Eye (tissue), 1 donor: ENCODE measurements around the gene SEC14L2.
"Not testable (repeated sequence)": the region's sequence is repeated elsewhere in the genome, so short reads cannot be mapped to it uniquely, and the experiment has no call there.

Source experiments
- DNase-seq: peaks from one replicate; pipeline ENCODE4 v3.0.0-alpha.2; 2015

Gene SEC14L2

DNA sequence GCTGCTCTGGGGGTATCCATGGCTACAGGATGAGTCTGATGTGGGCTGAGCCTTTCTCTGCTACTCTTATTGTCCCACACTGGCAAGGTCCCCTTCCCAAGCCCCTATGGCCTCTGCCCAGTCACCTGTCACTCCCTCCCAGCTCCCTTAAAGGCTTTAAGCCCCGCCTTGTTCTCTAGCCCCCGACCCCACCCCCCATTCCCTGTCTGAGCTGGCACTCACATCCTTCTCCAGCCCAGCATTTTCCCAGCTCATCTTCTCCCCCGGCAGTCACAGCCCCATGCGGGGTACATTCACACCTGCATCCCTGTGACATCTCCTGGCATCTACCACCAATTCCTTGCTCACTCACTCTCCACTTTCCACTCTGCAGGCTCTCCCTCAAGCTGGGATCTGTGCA is 33.1 kb downstream of the SEC14L2 start:
- DNase-seq: no peak

DNA sequence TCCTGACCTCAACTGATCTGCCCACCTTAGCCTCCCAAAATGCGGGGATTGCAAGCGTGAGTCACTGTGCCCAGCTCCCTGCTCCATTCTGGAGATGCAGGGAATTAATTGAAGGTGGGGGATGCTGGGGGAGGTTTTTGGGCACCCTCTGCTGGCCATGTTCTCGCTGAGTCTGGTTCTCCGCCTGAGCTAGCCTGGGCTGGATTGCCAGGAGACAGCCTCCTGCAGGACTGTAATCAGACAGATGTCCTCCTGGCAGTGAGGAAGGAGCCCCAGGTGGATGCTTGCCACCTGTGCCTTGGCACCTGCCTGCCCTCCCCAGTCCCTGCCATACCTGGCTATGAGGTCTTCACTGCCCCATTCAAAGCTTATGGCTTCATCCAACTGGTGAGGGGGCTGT is 34.1 kb downstream of the SEC14L2 start:
- DNase-seq: no peak

DNA sequence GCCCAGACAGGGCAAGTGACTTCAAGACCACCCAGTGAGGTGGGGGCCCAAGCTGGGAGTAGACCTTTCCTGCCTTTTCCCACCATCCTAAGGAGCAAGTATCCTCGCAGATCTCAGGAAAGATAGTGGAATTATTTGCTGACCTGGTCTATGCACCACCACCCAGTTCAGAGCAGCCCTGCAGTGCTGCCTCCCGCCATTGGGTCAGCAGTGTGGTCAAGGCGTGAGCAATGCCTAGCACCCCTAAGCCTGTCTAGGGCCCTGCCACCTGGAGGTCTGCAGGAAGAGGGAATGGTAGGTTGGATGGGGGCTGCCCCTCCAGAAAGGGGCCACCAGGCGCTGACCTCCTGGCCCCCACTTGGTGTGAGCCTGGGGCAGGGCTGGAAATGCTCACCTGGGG is 35.3 kb downstream of the SEC14L2 start:
- DNase-seq: no peak

DNA sequence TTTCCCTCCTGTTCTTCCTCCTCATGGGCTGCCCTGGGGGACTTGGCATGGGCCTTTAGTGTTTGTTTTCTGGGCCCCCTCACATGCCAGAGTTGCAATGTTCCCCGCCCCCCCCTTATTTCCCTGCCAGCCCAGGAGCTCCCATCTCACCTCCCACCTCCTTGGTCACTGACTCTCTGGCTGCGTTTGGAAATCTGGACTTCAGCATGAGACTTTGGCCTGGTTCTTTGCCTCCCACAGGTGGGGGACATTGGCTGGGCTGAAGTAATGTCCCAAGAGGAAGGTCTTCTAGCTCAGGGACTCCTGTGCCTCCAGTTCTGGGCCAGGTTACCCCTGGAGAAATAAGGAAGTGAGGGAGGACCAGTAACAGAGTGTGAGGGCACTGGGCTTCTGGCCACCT is 35.7 kb downstream of the SEC14L2 start:
- no peak for DNase-seq

DNA sequence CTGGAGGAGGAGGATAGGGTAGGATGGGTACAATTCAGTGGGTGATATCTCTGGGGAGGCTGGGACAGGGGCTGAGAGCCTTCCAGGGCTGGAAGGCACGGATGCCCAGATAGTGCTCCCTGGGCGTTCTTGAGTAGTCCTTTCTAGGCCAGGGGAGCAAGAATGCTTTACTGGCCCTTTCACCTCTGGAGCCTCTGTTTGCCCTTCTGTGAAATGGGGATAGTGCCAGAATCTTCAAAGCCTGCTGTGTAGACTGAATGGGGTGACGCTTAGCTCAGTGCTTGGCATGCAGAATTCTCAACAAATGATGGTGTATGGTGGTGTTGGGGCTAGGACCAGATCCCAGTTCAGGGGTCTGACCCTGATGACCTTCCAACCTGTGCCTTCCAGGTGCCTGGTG is 36.4 kb downstream of the SEC14L2 start:
- DNase-seq: no peak

DNA sequence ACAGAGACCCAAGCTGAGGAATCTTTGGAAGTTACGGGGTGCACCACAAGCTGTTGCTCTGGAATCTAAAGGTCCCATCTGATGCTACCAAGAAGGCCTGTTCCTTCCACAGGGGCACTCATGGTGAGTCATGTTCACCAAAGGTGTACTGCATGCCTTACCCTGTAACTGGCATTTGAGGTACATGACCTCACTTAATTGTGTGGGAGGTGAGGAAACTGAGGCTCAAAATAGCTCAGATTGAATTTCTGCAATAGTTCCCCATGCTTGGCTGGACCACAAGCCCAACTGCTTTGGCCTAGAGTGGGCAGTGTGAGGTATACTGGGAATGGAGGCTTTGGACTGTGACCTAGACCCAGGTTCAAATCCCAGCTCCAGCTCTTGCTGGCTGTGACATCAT is 37.0 kb downstream of the SEC14L2 start:
- no peak for DNase-seq

DNA sequence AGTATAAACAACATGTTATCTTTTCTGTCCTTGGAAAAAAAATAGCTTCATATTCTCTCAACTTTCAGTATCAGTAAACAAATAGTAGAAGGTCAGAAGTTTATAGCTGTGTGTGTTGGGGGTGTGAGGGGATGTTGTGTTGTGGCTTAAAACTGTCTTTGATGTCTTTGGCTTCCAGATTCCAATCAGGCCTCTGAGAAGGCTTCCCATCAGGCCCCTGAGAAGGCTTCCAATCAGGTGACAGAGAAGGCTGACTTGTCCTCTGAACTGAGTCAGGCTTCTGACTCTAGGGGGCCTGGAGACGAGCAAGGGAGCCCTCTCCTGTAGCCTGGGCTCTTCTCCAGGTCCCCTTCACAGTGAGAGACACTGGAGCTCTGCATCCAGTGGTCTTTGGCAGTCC is 38.0 kb downstream of the SEC14L2 start:
- no peak for DNase-seq

DNA sequence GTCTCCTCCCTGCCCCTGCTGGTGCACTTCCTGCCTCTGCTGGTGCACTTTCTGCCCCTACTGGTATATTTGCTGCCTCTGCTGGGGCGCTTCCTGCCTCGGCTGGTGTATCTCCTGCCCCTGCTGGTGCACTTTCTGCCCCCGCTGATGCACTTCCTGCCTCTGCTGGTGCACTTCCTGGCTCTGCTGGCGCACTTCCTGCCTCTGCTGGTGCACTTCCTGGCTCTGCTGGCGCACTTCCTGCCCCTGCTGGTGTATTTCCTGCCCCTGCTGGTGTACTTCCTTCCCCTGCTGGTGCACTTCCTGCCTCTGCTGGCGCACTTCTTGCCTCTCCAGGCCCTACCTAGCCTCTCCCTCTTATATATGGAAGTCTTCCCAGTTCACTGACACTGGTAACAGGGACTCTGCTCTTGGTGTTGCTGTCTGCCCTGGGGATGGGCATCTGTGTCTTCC is 38.9 kb downstream of the SEC14L2 start:
- no peak for DNase-seq

DNA sequence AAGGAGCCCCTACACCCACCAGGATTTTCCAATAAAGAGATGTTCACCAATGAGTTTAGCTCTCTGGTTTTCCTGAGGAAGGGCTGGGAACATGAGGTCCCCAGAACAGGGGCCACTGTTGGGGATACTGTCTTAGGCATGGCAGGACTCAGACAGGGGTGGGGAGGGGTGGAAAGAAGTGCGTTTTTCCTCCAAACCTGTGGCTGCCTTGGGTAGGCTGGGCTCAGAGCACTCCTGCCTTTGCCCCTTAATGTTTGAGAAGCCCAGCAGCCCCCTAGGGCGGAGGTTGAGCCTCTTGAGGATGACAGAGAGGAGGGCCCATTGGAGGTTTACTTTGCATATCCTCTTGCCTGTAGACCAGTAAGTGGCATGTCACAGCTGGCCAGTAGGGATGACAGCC is 39.4 kb downstream of the SEC14L2 start:
- DNase-seq: no peak

DNA sequence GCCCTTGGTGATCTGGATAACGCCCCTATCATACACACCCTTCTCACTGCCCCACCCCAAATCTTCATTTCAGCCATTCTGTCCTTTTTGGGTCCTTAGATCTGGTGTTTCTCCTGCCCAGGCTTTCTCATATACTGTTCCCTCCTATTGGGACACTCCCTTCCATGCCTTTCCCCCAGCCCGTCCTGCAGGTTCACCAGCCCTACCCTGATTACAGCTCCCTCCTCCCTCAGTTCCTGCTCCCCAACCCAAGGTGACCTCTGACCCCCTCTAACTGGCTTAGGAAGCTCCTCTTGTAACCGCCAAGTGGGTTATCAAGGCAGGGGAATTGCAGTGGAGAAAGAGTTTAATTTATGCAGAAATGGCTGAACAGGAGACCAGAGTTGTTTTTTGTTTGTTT is 41.7 kb downstream of the SEC14L2 start:
- no peak for DNase-seq

DNA sequence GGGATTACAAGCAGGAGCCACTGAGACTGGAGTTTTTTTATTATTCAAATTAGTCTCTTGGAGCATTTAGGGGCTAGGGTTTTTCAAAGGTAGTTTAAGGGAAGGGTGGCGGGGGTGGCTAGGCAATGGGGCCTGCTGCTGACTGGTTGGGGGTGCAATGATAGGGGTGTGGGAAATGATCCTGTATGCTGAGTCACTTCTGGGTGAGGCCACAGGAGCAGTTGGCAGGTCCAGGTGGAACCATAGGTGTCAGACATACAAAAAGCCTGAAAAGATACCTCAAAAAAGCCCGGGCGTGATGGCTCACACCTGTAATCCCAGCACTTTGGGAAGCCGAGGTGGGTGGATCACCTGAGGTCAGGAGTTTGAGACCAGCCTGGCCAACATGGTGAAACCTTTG is 42.4 kb downstream of the SEC14L2 start:
- no peak for DNase-seq

DNA sequence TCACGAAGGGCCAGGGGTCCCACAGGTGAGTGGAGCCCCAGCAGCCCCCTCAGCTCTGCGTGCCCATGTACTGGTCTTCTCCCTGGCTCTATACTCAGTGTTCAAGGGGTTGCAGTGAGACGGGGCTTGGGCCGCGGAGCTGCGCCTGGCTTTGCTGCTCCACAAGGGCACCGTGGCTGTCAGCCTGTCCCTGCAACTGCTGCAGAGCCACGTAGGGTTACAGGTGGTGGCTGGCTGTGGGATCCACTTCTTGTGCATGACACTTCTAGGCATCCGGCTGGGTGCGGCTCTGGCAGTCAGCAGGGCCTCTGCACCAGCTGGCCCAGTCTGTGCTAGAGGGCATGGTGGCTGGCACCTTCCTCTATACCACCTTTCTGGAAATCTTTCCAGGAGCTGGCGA is 43.0 kb downstream of the SEC14L2 start:
- DNase-seq: no peak

DNA sequence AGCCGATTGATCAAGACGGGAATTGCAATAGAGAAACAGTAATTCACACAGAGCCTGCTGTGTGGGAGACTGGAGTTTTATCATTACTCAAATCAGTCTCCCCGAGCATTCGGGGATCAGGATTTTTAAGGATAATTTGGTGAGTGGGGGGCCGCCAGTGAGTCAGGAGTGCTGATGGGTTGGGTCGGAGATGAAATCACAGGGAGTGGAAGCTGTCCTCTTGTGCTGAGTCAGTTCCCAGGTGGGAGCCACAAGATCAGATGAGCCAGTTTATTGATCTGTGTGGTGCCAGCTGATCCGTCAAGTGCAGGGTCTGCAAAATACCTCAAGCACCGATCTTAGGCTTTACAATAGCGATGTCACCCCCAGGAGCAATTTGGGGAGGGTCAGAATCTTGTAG is 44.3 kb downstream of the SEC14L2 start:
- no peak for DNase-seq

DNA sequence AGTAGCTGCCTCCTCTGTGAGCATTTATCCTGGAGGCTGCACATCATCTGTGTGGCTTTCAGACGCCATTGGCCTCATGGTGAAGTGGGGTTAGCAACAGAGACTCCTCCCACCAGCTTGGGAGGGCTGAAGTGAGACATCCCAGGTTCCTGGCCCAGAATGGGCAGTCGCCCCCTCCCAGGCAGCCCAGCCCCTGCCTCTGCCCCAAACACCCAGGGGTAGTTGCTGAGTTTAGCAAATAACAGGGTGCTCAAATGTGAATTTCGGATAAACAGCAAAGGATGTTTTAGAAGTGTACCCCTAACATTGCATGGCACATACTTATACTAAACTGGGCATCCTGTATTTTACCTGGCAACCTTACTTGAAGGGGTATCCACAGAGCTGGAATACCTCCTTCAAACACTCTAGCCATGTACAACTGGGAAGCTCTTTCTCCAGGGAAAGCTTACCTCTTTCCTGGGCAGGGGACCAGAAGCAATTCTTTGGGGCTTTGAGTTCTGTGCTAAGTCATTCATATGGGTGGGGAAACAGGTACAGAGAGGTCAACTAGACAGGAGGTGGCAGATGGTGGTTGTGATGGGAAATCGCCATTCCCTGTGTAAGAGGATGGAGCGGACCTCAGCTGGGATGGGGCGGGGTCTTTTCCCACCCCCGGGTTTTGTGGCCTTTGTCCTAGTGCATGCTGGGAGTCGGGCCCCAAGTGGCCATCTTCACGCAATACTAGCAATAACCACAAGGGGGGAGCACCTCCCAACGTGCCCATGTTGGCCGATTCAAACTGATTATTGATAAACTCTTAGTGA is 48.0 kb downstream of the SEC14L2 start:
- peak; percentile 88 for DNase-seq

DNA sequence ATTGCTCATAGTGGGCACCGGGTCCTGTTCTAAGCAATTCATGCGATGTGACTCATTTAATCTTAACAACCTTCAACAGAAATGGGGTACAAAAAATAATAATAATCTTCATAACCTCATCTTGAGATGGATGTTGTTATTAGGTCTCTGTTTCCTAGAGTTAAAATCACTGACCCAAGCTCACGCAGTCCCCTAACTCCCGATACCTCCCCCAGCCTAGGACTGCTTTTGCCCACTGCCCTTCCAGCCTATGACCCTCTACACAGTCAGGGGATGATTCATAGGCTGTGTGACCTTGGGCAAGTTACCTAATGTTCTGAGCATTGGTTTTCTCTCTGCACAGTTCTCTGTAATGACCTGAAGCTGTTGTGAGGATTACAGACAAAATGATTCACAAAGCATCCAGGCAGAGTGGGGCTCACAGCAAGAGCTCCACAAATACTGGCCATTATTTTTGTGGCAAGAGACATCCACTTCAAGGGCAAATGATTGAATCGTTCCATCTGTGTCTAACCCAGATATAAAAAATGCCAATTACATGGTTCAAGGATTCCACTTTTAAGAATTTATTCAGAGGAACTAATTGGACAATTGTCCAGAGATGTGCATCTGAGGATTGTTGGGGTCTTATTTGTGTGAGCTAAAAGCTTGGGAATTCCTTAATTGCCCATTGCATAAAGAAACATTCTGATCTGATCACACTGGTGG is 48.8 kb downstream of the SEC14L2 start:
- peak; percentile 44 for DNase-seq

DNA sequence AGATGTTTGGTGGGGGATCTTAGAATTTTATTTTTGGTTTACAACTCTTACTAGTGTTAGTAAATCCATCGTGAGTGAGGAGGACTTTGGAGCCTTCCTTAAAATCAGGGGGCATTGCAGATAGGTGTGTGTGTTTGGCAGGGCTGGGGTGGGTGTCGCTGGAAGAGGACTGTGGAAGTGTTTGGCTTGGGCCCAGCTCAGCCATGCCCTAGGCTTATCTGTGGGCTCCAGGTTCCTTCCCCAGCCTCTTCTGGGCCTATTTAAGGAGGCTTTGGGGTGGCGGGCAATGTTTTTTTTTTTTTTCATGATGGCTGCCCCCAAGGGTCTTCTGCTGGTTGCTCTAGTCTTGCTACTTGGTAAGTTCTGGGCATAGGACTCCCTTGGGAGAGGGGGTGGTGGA is 50.8 kb downstream of the SEC14L2 start:
- no peak for DNase-seq

DNA sequence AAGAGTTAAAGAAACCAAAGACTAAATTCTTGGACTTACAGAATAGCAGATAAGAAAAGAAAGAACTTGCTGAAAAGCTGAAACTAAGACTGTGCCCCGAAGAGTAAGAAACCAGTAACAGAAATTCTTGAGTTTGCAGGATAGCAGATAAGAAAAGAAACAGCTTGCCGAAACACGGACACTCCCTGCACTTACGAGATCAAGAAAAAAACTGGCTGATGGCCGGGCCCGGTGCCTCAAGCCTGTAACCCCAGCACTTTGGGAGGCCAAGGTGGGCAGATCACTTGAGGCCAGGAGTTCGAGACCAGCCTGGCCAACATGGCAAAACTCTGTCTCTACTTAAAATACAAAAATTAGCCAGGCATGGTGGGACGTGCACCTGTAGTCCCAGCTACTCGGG is 54.7 kb downstream of the SEC14L2 start:
- not testable (repeated sequence) for DNase-seq

DNA sequence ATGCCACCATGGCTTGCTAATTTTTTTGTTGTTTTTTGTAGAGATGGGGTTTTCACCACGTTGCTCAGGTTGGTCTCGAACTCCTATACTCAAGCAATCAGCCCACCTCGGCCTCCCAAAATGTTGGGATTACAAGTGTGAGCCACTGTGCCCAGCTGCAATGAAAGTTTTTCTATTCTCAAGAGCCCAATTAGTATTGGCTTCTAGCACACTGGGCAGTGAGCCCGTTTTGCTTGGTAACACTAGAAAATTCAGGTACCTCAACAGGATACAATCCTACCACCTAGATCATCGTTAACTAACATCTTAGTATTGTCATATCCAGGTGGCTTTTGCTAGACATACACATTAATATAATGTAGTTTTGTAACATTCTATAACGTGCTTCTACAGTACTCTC is 56.0 kb downstream of the SEC14L2 start:
- no peak for DNase-seq

DNA sequence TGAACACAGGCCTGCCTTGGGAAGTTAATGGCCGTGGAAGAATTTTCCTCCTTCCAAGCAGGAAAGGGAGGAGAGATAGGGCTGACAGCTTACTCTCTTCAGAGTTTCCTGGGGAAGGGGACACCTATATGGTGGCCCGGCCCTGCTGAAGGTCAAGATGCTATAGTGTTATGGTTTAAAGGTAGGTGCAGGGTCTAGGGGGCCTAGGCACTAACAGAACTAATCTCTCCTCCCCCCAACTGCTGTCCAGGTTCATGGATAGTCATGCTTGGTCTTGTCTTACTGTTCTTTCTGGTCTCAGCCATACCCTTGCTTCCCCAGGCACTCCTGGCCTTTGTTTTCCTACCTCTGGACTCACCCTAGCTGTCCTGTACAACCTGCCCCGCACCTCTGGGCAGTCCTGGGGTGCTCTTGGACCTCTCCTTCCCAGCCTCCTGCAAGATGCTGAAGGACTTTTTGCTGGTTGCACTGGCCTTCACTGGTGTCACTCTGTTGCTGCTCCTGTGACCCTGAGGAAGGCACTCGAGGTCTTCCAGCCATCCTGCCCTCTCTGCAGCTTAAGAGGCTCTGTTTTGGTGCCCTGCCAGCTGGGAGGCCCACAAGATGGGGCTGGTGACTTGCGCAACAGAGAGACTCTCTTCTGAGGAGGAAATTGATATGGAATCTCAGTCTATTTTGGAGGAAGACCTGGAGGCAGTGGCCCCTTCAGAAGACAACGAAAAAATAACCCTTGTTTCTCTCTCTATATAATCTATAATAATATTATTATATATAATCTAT is 57.1 kb downstream of the SEC14L2 start:
- DNase-seq: peak; percentile 47

DNA sequence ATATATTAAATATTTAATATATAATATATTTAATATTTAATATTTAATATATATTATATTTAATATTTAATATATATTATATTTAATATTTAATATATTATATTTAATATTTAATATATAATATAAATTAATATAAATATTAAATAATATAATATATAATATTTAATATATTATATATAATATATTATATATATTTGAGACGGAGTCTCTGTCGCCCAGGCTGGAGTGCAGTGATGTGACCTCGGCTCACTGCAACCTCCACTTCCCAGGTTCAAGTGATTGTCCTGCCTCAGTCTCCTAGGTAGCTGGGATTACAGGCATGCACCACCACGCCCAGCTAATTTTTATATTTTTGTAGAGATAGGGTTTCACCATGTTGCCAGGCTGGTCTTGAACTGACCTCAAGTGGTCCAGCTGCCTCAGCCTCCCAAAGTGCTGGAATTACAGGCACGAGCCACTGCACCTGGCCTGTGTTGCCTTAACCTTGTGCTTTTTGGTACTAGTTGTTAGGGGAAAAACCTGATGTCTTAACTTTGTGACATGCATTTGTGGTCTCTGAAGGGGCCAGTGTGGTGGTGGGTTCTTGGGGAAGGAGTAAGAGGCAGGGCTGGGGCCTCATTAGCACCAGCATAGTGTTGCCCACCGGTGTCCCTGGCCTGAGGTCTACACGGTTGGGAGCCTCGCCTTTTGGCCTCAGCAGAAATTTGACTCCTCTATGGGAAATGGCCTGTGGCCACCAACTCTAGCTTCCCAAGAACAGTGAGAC is 58.4 kb downstream of the SEC14L2 start:
- DNase-seq: no peak

DNA sequence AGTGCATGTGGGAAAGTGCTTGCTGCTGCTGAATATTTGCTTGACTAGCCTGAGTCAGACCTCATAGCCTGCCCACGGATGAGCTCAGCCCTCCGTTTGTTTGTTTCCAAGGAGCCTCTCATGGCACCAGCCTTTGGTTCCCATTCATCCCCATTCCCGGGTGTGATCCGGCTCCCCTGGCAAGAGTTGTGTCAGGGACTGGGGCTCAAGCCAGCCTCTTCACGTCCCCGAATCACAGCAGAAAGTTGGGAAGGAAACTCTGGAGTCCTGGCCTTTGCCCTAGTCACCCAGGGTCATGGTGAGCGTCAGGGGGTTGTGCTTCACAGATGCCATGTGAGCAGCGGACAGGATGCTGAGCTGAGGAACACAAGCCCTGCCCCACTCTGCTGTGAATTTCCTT is 61.2 kb downstream of the SEC14L2 start:
- no peak for DNase-seq

DNA sequence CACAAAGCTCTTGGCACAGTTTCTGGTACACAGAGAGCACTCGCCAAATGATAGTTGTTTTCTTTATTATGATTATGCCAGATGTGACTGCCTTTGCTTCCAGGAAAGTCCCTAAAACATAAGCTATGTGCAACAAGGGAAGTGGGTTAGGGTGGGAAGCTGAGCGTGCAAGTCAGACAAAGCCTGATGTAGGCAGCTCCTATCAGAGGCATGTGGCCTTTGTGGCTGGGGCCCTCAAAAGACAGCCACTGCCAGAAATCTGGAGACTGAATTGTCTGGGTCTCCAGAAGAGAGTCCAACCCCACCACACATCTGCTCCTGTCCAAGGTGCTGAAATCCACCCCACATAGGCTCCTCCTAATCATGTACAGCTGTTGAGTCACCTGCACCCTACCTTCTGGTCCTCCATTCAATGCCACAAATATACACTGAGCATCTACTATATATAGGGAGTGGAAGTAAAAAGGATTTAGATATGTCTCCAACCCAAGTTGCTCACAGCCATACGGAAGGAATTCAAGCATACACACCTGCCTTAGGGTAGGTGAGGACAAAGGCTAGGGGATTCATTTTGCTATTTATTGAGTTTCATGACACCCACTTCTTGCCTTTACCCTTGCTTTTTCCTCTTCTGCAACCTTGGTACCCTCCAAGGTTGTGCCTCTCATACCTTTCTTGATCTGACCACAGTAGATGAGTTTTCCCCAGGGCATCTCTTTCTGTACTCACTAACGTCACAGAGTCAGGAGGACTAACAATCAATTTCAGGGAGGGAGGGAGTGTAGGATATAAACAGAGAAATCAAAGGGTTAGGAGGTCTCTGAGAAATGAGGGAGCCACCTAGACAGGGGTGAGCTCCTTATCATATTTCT is 62.6 kb downstream of the SEC14L2 start:
- peak; percentile 45 for DNase-seq
